Measurements from ENCODE around the gene TNS3. TPM values are rescaled to one million over a fixed set of nuclear protein-coding genes. Genes with fewer than 3 reads are reported as not detected.

TNS3 gene
- total RNA-seq, 1 donor from 2014 or later: 120 TPM

DNA sequence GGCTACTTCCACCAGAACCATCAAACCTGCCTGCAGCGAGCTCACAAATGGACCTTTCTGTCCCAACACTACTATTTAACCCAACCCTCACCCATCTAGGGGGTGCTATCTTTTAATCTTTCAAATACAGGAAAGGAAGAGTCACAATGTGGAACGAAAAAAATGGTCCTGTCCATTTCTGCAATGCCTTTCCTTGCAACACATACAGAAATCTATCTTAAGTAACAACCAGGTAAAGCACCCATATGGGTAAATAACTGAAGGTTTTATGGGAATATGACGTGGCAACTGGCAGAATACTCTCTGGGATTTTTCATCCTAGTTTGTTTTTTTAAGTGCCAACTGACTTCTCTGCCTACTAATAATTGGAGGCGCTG is 24.6 kb downstream of the TNS3 start:
- no peak for DNase-seq (ENCODE audit: low spot score, unreplicated experiment)
- H3K9me3 Mint-ChIP-seq (ENCODE audit: low read depth): peaks cover 2% of the 10 kb centered on the region
- no peak for TF ChIP-seq CTCF (IDR thresholded peaks at IDR 0.05; ENCODE audit: unreplicated experiment)
- no peaks in the 10 kb centered on the region for H3K27me3 Mint-ChIP-seq
- H3K4me3 Mint-ChIP-seq (ENCODE audit: low read depth): no peak overlapping the region
- H3K4me1 Mint-ChIP-seq (ENCODE audit: low read depth): peaks cover 20% of the 10 kb centered on the region
- peaks cover 13% of the 10 kb centered on the region for H3K36me3 Mint-ChIP-seq (ENCODE audit: insufficient read depth)
- H3K27ac Mint-ChIP-seq: no peak overlapping the region

GRCh38 chr7:47556511-47557180 is 25.3 kb downstream of the TNS3 start:
- H3K27ac Mint-ChIP-seq: no peak overlapping the region
- TF ChIP-seq CTCF (IDR thresholded peaks at IDR 0.05; ENCODE audit: unreplicated experiment): no peak
- no peak for DNase-seq (ENCODE audit: low spot score, unreplicated experiment)
- H3K4me3 Mint-ChIP-seq (ENCODE audit: low read depth): no peak overlapping the region
- H3K4me1 Mint-ChIP-seq (ENCODE audit: low read depth): peaks cover 17% of the 10 kb centered on the region
- peaks cover 11% of the 10 kb centered on the region for H3K36me3 Mint-ChIP-seq (ENCODE audit: insufficient read depth)
- peaks cover 2% of the 10 kb centered on the region for H3K9me3 Mint-ChIP-seq (ENCODE audit: low read depth)
- H3K27me3 Mint-ChIP-seq: no peaks in the 10 kb centered on the region

GRCh38 chr7:47553309-47553708 is 28.6 kb downstream of the TNS3 start:
- peaks cover 13% of the 10 kb centered on the region for H3K4me1 Mint-ChIP-seq (ENCODE audit: low read depth)
- H3K27ac Mint-ChIP-seq: no peak overlapping the region
- no peak for DNase-seq (ENCODE audit: low spot score, unreplicated experiment)
- no peaks in the 10 kb centered on the region for H3K27me3 Mint-ChIP-seq
- no peak for TF ChIP-seq CTCF (IDR thresholded peaks at IDR 0.05; ENCODE audit: unreplicated experiment)
- peaks cover 6% of the 10 kb centered on the region for H3K36me3 Mint-ChIP-seq (ENCODE audit: insufficient read depth)
- H3K4me3 Mint-ChIP-seq (ENCODE audit: low read depth): no peak overlapping the region
- H3K9me3 Mint-ChIP-seq (ENCODE audit: low read depth): peaks cover 2% of the 10 kb centered on the region

GRCh38 chr7:47552621-47553020 is 29.3 kb downstream of the TNS3 start:
- Mint-ChIP-seq H3K9me3 (ENCODE audit: low read depth) (peaks cover 2% of the 10 kb centered on the region), H3K4me1 (ENCODE audit: low read depth) (peaks cover 12% of the 10 kb centered on the region), H3K36me3 (ENCODE audit: insufficient read depth) (peaks cover 8% of the 10 kb centered on the region), H3K4me3 (ENCODE audit: low read depth) (no peak overlapping the region), H3K27me3 (no peaks in the 10 kb centered on the region), H3K27ac (no peak overlapping the region)
- DNase-seq (ENCODE audit: low spot score, unreplicated experiment): no peak
- no peak for TF ChIP-seq CTCF (IDR thresholded peaks at IDR 0.05; ENCODE audit: unreplicated experiment)

DNA sequence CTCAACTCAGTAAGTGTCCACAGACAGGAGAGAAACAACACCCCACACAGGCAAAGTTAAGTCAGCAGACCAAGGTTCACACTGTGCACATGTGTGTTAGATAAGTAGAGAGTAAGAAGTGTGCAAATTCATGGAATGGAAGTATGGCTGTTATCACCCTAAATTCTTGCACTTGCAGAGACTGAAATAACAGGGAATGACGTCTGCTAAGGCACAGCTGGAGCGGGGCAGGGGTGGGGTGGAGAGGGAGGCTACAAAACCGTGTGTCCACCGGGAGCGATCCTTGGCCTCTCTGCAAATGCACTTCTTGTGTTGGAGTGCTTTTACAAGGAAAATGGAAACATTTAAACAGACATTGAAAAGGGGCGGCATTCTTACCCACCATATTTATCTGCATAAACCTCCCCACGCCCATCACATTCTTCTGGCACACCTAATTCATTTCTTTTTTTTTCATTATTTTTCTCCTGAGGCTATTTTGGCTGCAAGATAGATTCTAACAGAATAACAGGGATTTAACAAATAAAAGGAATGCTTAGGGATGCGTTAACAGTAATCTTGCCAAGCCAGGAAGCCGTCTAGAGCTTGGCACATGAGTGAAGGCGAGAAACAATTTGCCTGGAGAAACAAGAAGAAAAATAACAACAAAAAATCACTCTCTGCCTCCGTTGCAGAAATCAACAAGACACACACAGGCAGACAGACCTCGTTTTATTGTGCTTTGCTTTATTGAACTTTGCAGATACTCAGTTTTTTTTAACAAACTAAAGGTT is 30.1 kb downstream of the TNS3 start:
- H3K9me3 Mint-ChIP-seq (ENCODE audit: low read depth): peaks cover 2% of the 10 kb centered on the region
- no peak overlapping the region for H3K4me3 Mint-ChIP-seq (ENCODE audit: low read depth)
- no peaks in the 10 kb centered on the region for H3K27me3 Mint-ChIP-seq
- H3K27ac Mint-ChIP-seq: no peak overlapping the region
- peaks cover 10% of the 10 kb centered on the region for H3K36me3 Mint-ChIP-seq (ENCODE audit: insufficient read depth)
- H3K4me1 Mint-ChIP-seq (ENCODE audit: low read depth): peaks cover 18% of the 10 kb centered on the region
- DNase-seq (ENCODE audit: low spot score, unreplicated experiment): no peak
- TF ChIP-seq CTCF (IDR thresholded peaks at IDR 0.05; ENCODE audit: unreplicated experiment): no peak

Measured in progenitor cell of endocrine pancreas (in vitro differentiated cells).